Liver (tissue), 3 donors: ENCODE results near the gene PIEZO2.

Source experiments
- ATF3 ChIP-seq: IDR thresholded peaks from 2 replicates; pipeline ENCODE4 v1.6.1; 2016; ENCODE audit warnings: antibody characterized with exemption
- EGR1 ChIP-seq, 2 donors: IDR thresholded peaks; 2 replicates each; pipeline ENCODE4 v1.6.1; 2016 to 2018; ENCODE audit warnings: antibody characterized with exemption in 2 of 2, low read depth in 2 of 2
- FOXA1 ChIP-seq: IDR thresholded peaks from 2 replicates; pipeline ENCODE4 v1.6.1; 2016; ENCODE audit warnings: antibody characterized with exemption
- GABPA ChIP-seq, 2 donors: IDR thresholded peaks in 1 of 2; conservative IDR thresholded peaks in 1 of 2; 2 replicates each; pipeline ENCODE4 v1.6.1; 2016; ENCODE audit warnings: antibody characterized with exemption in 2 of 2, mild to moderate bottlenecking in 1 of 2, moderate library complexity in 1 of 2
- NR2F2 ChIP-seq: IDR thresholded peaks from 2 replicates; pipeline ENCODE4 v1.6.1; 2016; ENCODE audit warnings: antibody characterized with exemption
- RAD21 ChIP-seq, 2 donors: IDR thresholded peaks; 2 replicates each; pipeline ENCODE4 v1.6.1; 2016; ENCODE audit warnings: antibody characterized with exemption in 2 of 2, mild to moderate bottlenecking in 2 of 2
- SP1 ChIP-seq: IDR thresholded peaks from 2 replicates; pipeline ENCODE4 v1.6.1; 2018; ENCODE audit warnings: antibody characterized with exemption, mild to moderate bottlenecking
- TAF1 ChIP-seq: conservative IDR thresholded peaks from 2 replicates; pipeline ENCODE4 v1.6.1; 2016; ENCODE audit warnings: antibody characterized with exemption, mild to moderate bottlenecking
- YY1 ChIP-seq: IDR thresholded peaks from 2 replicates; pipeline ENCODE4 v1.6.1; 2016; ENCODE audit warnings: antibody characterized with exemption, mild to moderate bottlenecking
- ZBTB33 ChIP-seq: IDR thresholded peaks from 2 replicates; pipeline ENCODE4 v1.6.1; 2016; ENCODE audit warnings: antibody characterized with exemption
- TF ChIP-seq, protein P1 (sequence below): fragments of 150-350 bp; IDR thresholded peaks from 2 replicates; pipeline ENCODE4 v1.5.1; 2017; ENCODE audit warnings: improper control_type of control experiment, low read depth, low read length; ENCODE audit not compliant: missing input control
- TF ChIP-seq, protein P2 (sequence below): IDR thresholded peaks from 2 replicates; pipeline ENCODE4 v1.6.1; 2016; ENCODE audit warnings: antibody characterized with exemption, mild to moderate bottlenecking
- donor health status: healthy.
- donor health status: healthy.

DNA sequence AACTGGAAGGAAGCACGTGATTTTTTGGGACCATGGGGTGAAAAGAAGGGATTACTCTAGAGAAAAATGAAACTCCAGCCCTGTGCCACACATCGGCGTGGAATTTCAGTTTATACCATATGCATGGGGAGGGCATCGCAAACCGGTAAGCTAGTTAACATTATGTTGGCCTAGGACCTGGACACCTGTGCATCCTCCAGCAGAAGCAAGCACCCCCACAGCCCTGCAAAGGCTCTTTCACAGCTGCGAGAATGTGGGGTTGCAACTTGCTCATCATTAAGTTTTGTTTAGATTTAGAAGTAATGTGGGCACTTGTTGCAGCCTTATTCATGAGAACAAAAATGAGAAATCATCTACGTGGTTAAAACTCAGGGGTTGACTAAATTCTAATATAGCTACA lies 299.2 kb downstream of the PIEZO2 start:
- TF ChIP-seq ZBTB33 (no peak), EGR1 (IDR thresholded peaks at IDR 0.05; ENCODE audit: low read depth in 2 of 2) (no peak), YY1 (no peak), SP1 (no peak), RAD21 (IDR thresholded peaks at IDR 0.05) (no peak), TAF1 (no peak), FOXA1 (no peak), ATF3 (no peak), NR2F2 (no peak), GABPA (IDR thresholded peaks at IDR 0.05 in 1 of 2, conservative IDR thresholded peaks at IDR 0.05 in 1 of 2) (no peak)
- TF ChIP-seq, protein P1, sequence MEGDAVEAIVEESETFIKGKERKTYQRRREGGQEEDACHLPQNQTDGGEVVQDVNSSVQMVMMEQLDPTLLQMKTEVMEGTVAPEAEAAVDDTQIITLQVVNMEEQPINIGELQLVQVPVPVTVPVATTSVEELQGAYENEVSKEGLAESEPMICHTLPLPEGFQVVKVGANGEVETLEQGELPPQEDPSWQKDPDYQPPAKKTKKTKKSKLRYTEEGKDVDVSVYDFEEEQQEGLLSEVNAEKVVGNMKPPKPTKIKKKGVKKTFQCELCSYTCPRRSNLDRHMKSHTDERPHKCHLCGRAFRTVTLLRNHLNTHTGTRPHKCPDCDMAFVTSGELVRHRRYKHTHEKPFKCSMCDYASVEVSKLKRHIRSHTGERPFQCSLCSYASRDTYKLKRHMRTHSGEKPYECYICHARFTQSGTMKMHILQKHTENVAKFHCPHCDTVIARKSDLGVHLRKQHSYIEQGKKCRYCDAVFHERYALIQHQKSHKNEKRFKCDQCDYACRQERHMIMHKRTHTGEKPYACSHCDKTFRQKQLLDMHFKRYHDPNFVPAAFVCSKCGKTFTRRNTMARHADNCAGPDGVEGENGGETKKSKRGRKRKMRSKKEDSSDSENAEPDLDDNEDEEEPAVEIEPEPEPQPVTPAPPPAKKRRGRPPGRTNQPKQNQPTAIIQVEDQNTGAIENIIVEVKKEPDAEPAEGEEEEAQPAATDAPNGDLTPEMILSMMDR = no peak
- TF ChIP-seq, protein P2, sequence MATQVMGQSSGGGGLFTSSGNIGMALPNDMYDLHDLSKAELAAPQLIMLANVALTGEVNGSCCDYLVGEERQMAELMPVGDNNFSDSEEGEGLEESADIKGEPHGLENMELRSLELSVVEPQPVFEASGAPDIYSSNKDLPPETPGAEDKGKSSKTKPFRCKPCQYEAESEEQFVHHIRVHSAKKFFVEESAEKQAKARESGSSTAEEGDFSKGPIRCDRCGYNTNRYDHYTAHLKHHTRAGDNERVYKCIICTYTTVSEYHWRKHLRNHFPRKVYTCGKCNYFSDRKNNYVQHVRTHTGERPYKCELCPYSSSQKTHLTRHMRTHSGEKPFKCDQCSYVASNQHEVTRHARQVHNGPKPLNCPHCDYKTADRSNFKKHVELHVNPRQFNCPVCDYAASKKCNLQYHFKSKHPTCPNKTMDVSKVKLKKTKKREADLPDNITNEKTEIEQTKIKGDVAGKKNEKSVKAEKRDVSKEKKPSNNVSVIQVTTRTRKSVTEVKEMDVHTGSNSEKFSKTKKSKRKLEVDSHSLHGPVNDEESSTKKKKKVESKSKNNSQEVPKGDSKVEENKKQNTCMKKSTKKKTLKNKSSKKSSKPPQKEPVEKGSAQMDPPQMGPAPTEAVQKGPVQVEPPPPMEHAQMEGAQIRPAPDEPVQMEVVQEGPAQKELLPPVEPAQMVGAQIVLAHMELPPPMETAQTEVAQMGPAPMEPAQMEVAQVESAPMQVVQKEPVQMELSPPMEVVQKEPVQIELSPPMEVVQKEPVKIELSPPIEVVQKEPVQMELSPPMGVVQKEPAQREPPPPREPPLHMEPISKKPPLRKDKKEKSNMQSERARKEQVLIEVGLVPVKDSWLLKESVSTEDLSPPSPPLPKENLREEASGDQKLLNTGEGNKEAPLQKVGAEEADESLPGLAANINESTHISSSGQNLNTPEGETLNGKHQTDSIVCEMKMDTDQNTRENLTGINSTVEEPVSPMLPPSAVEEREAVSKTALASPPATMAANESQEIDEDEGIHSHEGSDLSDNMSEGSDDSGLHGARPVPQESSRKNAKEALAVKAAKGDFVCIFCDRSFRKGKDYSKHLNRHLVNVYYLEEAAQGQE = no peak
